GM12878 (cell line): Measurements from ENCODE around the gene B4GALNT4. TPM values are rescaled to one million over a fixed set of nuclear protein-coding genes. Genes with fewer than 3 reads are reported as not detected.

ENCODE experiments used
- ATAC-seq: fragments of 200-7000 bp; cut with Tn5 transposase; 3 replicates; pipeline ENCODE4 v1.9.1; 2020; ENCODE audit warnings: mild to moderate bottlenecking, moderate library complexity
- BruUV-seq: library from RNA; stranded (reverse); fragments of 400-500 nt; replicated peaks from 2 replicates; lab custom pipeline; 2021; lab: Mats Ljungman, UMichigan
- CTCF ChIA-PET: fragments of 300-600 bp; sonication (Branson Sonifier 250); formaldehyde crosslinking; extraction: SDS; loops from one replicate; lab custom pipeline; 2021; ENCODE audit warnings: inconsistent platforms; lab: Yijun Ruan, JAX
- POLR2A ChIA-PET: fragments of 350-600 bp; formaldehyde crosslinking; extraction: SDS; loops from one replicate; lab custom pipeline; 2021; ENCODE audit warnings: inconsistent platforms; lab: Charles Lee
- RAD21 ChIA-PET: fragments of 300-600 bp; sonication (Branson Sonifier 250); formaldehyde crosslinking; loops from one replicate; lab custom pipeline; 2023; ENCODE audit warnings: antibody characterized with exemption; ENCODE audit not compliant: unreplicated experiment; lab: Charles Lee
- SMC1A ChIA-PET: fragments of 300-600 bp; sonication (Branson Sonifier 250); formaldehyde crosslinking; loops from one replicate; lab custom pipeline; 2023; ENCODE audit not compliant: unreplicated experiment, uncharacterized antibody; lab: Charles Lee
- DNase-seq: peaks from one replicate; pipeline ENCODE4 v3.0.0-alpha.2; 2011; ENCODE audit warnings: low read depth, low spot score
- FAIRE-seq: peaks from 3 replicates; lab custom pipeline; 2011; peaks lifted over from hg19 to GRCh38; lab: Jason Lieb, UNC
- H2AFZ ChIP-seq: 2 replicates; pipeline ENCODE4 v1.6.0; 2011; ENCODE audit warnings: low read depth, low read length, control low read depth; ENCODE audit not compliant: control insufficient read depth
- H3K27ac ChIP-seq: 2 replicates; pipeline ENCODE4 v1.5.1; 2011; ENCODE audit warnings: control low read depth; ENCODE audit not compliant: control insufficient read depth, insufficient read depth
- H3K27me3 ChIP-seq, 2 experiments: replicated peaks in 1 of 2; 2 replicates each; pipeline versions ENCODE4 v1.6.0 to v1.6.1; 2011; ENCODE audit warnings: low read length in 1 of 2; ENCODE audit not compliant: control insufficient read depth in 2 of 2, insufficient read depth in 2 of 2
- H3K36me3 ChIP-seq, 2 experiments: 2 replicates each; pipeline ENCODE4 v1.5.1; 2011; ENCODE audit warnings: low read length in 1 of 2; ENCODE audit not compliant: control insufficient read depth in 2 of 2, insufficient read depth in 2 of 2
- H3K4me1 ChIP-seq: 2 replicates; pipeline ENCODE4 v1.6.1; 2011; ENCODE audit warnings: mild to moderate bottlenecking, low read length, moderate library complexity, mixed read lengths; ENCODE audit not compliant: control insufficient read depth, insufficient read depth
- H3K4me2 ChIP-seq: 2 replicates; pipeline ENCODE4 v1.6.0; 2011; ENCODE audit warnings: control low read depth; ENCODE audit not compliant: control insufficient read depth, insufficient read depth
- H3K4me3 ChIP-seq: fragments of 200-600 bp; sonication (generic); 2 replicates; pipeline ENCODE4 v1.5.1; 2016
- H3K79me2 ChIP-seq: 2 replicates; pipeline ENCODE4 v1.6.0; 2011; ENCODE audit warnings: low read length; ENCODE audit not compliant: control insufficient read depth, insufficient read depth
- H3K9ac ChIP-seq: 2 replicates; pipeline ENCODE4 v1.8.0; 2011; ENCODE audit warnings: low read length, control low read depth, mixed read lengths; ENCODE audit not compliant: control insufficient read depth, insufficient read depth
- H3K9me3 ChIP-seq: replicated peaks from 3 replicates; pipeline ENCODE4 v1.5.1; 2011; ENCODE audit warnings: mild to moderate bottlenecking, low read length; ENCODE audit not compliant: control insufficient read depth, insufficient read depth
- H4K20me1 ChIP-seq: 2 replicates; pipeline ENCODE4 v1.6.0; 2011; ENCODE audit not compliant: control insufficient read depth, insufficient read depth
- ATF2 ChIP-seq: IDR thresholded peaks from 2 replicates; pipeline ENCODE4 v1.6.1; 2012; ENCODE audit warnings: low read length, inconsistent platforms
- ATF7 ChIP-seq: fragments of 450-650 bp; IDR thresholded peaks from 2 replicates; pipeline ENCODE4 v1.6.1; 2016; ENCODE audit warnings: low read depth, mild to moderate bottlenecking
- CEBPB ChIP-seq, 2 experiments: fragments of 150-350 bp in 1 of 2; IDR thresholded peaks; 2 replicates each; pipeline ENCODE4 v1.6.1; 2012 to 2014; ENCODE audit warnings: low read depth in 2 of 2, low read length in 2 of 2, borderline replicate concordance in 1 of 2, inconsistent platforms in 1 of 2
- EED ChIP-seq: sonication (generic); IDR thresholded peaks from 2 replicates; pipeline ENCODE4 v1.6.1; 2016; ENCODE audit warnings: antibody characterized with exemption, low read depth
- ETV6 ChIP-seq, 2 experiments: fragments of 450-650 bp in 1 of 2; IDR thresholded peaks in 1 of 2; conservative IDR thresholded peaks in 1 of 2; 2 replicates each; pipeline ENCODE4 v1.6.1; 2014; ENCODE audit warnings: antibody characterized with exemption in 1 of 2, borderline replicate concordance in 1 of 2, low read depth in 1 of 2, mild to moderate bottlenecking in 1 of 2, moderate library complexity in 1 of 2
- HCFC1 ChIP-seq: fragments of 150-350 bp; IDR thresholded peaks from 2 replicates; pipeline ENCODE4 v1.6.1; 2014; ENCODE audit warnings: low read length
- IKZF1 ChIP-seq: fragments of 450-650 bp; conservative IDR thresholded peaks from 2 replicates; pipeline ENCODE4 v1.6.1; 2017; ENCODE audit warnings: antibody characterized with exemption, mild to moderate bottlenecking
- IRF4 ChIP-seq: IDR thresholded peaks from 2 replicates; pipeline ENCODE4 v1.6.1; 2011; ENCODE audit warnings: low read depth, low read length
- JUNB ChIP-seq: IDR thresholded peaks from 2 replicates; pipeline ENCODE4 v1.6.1; 2016; ENCODE audit warnings: antibody characterized with exemption, mild to moderate bottlenecking
- MTA3 ChIP-seq: IDR thresholded peaks from 2 replicates; pipeline ENCODE4 v1.6.1; 2012; ENCODE audit warnings: low read length, inconsistent platforms, borderline replicate concordance
- NFYB ChIP-seq: IDR thresholded peaks from 2 replicates; pipeline ENCODE4 v1.6.1; 2011; ENCODE audit warnings: low read depth, mild to moderate bottlenecking, low read length, improper control_type of control experiment, moderate library complexity; ENCODE audit not compliant: insufficient read depth
- NR2C1 ChIP-seq: fragments of 450-650 bp; IDR thresholded peaks from 2 replicates; pipeline ENCODE4 v1.6.1; 2017; ENCODE audit warnings: antibody characterized with exemption, mild to moderate bottlenecking, moderate library complexity
- NR2F1 ChIP-seq: fragments of 450-650 bp; conservative IDR thresholded peaks from 2 replicates; pipeline ENCODE4 v1.6.1; 2017; ENCODE audit warnings: mild to moderate bottlenecking
- PAX5 ChIP-seq: IDR thresholded peaks from 2 replicates; pipeline ENCODE4 v1.6.1; 2011; ENCODE audit warnings: low read depth, low read length, borderline replicate concordance
- POLR2AphosphoS5 ChIP-seq: IDR thresholded peaks from 2 replicates; pipeline ENCODE4 v1.6.1; 2011; ENCODE audit warnings: mild to moderate bottlenecking, low read length, inconsistent platforms
- RELA ChIP-seq: fragments of 450-650 bp; IDR thresholded peaks from 2 replicates; pipeline ENCODE4 v1.8.0; 2014; ENCODE audit warnings: borderline replicate concordance; ENCODE audit not compliant: partially characterized antibody
- SIN3A ChIP-seq: IDR thresholded peaks from 2 replicates; pipeline ENCODE4 v1.6.1; 2012; ENCODE audit warnings: low read depth, low read length, improper control_type of control experiment
- SMAD1 ChIP-seq: fragments of 450-650 bp; IDR thresholded peaks from 2 replicates; pipeline ENCODE4 v1.6.1; 2018; ENCODE audit warnings: mild to moderate bottlenecking, low read depth; ENCODE audit not compliant: partially characterized antibody
- SP1 ChIP-seq: IDR thresholded peaks from one replicate; pipeline ENCODE4 v1.6.1; 2011; ENCODE audit warnings: low read depth, low read length
- SREBF1 ChIP-seq: IDR thresholded peaks from 2 replicates; pipeline ENCODE4 v1.6.1; 2012; ENCODE audit warnings: mild to moderate bottlenecking, low read length
- TAF1 ChIP-seq: IDR thresholded peaks from 2 replicates; pipeline ENCODE4 v1.6.1; 2011; ENCODE audit warnings: mild to moderate bottlenecking, low read depth, low read length, borderline replicate concordance
- WRNIP1 ChIP-seq: IDR thresholded peaks from 2 replicates; pipeline ENCODE4 v1.6.1; 2011; ENCODE audit warnings: low read depth, low read length, improper control_type of control experiment, borderline replicate concordance
- ZBED1 ChIP-seq: IDR thresholded peaks from 2 replicates; pipeline ENCODE4 v1.6.1; 2016; ENCODE audit warnings: borderline replicate concordance
- ZNF622 ChIP-seq: fragments of 450-650 bp; IDR thresholded peaks from 2 replicates; pipeline ENCODE4 v1.6.1; 2017; ENCODE audit warnings: mild to moderate bottlenecking, inconsistent platforms
- WGBS: methylation state at CpG from one replicate; pipeline ENCODE4 v1.1.6; 2016; ENCODE audit warnings: low lambda C conversion rate; ENCODE audit not compliant: insufficient replicate concordance, insufficient coverage; ENCODE audit errors: missing lambda C conversion rate; 5-methylcytosine and 5-hydroxymethylcytosine counted together
- in situ Hi-C: fragments of 300-500 bp; cut with MboI; formaldehyde crosslinking; loops from 9 replicates; pipeline ENCODE4 v1.14.3; 2018; ENCODE audit warnings: mixed read lengths
- intact Hi-C: fragments of 100-400 bp; cut with micrococcal nuclease; formaldehyde crosslinking; loops from one replicate; pipeline ENCODE4 v1.14.2; 2022; ENCODE audit not compliant: unreplicated experiment
- polyA plus RNA-seq, 11 experiments: library from polyadenylated mRNA; depleted of rRNA in 4 of 11; unstranded in 6 of 11; stranded (reverse) in 5 of 11; fragments of >200 nt; fragmentation: Nextera tagmentation in 4 of 11; fragmentation: Illumina TruSeq in 1 of 11; extraction: Ambion mirVana in 4 of 11; extraction: Trizol in 1 of 11; gene quantifications; 1 replicate in 1 of 11; 2 replicates in 10 of 11; pipeline versions ENCODE4 v1.2.1 to v1.2.3, GENCODE V29; 2011 to 2016; ENCODE audit warnings: inconsistent platforms in 2 of 11, missing spikeins in 2 of 11, low read depth in 1 of 11
- total RNA-seq, 4 experiments: library from RNA; depleted of rRNA in 3 of 4; stranded (reverse); fragments of >200 nt in 3 of 4; fragmentation: Illumina TruSeq in 1 of 4; extraction: Trizol in 1 of 4; gene quantifications; 2 replicates each; pipeline versions ENCODE4 v1.2.1 to v1.2.3, GENCODE V29; 2013 to 2021
- TF ChIP-seq, protein P1 (sequence below): fragments of 150-350 bp; IDR thresholded peaks from 2 replicates; pipeline ENCODE4 v1.6.1; 2014; ENCODE audit warnings: mild to moderate bottlenecking, low read depth, low read length

B4GALNT4 gene
- total and polyA plus RNA-seq, 10 of the 15 experiments (the other 5 are each of a cell fraction or from before 2014, with no cell fraction given): 0.04 to 0.82 (median 0.40) TPM; not detected in 6

DNA sequence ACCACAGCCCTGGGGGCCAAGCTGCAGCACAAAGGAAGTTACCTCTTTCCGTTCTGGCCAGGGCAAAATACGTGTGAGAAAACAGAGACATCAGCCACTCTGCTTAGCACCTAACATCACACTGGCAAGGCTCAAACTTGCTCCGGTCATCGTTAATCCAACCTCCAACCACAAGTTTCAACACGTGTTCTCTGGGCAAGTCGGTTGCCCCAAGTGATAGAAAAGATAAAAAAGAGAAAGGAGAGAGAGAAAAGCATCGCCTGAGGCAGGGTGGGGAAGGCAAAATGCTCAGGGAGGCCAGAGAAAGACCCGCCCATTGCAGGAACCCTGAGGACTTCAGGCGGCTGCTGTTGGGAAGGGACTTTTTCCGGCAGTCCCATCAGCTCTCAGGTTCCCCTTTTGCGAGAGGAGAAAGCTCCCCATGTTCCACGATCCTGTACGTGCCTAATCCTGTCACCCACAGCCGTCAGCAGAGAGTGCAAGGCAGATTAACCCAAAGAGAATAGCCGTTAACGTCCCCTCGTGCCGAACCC, 18.5 kb upstream of the B4GALNT4 start:
- Histone ChIP-seq H3K27ac (peak overlapping the region; percentile 81), H3K9me3 (no peaks in the 10 kb centered on the region), H3K9ac (peak overlapping the region; percentile 39; the same call in 1 of the 2 replicates), H4K20me1 (no peaks in the 10 kb centered on the region), H3K4me2 (peak overlapping the region; percentile 86), H3K4me3 (no peak overlapping the region), H2AFZ (peak overlapping the region; percentile 81), H3K79me2 (peaks cover 6% of the 10 kb centered on the region), H3K27me3 (no peaks in the 10 kb centered on the region), H3K4me1 (peaks cover 64% of the 10 kb centered on the region), H3K36me3 (no peaks in the 10 kb centered on the region)
- BruUV-seq: no TSS peak
- SMC1A ChIA-PET: interaction anchor here (1.6 kb wide), 1 partner anchor 21 kb away, joined by 11 read pairs; no protein-coding TSS in a partner anchor
- peak; percentile 73 for ATAC-seq
- DNase-seq: peak; percentile 78
- intact Hi-C loops: loop anchor here (1.0 to 10.0 kb wide), 2 partner anchors 23 to 86 kb away; no protein-coding TSS in a partner anchor
- no peak for FAIRE-seq
- WGBS: 22% methylated on average over 18 of the region's 18 CpGs
- CTCF ChIA-PET: interaction anchor here (1.4 kb wide), 1 partner anchor 20 kb away, joined by 6 read pairs; no protein-coding TSS in a partner anchor
- in situ Hi-C loops: no loop called here
- RAD21 ChIA-PET: interaction anchor here (1.0 to 1.5 kb wide), 4 partner anchors 21 to 38 kb away, joined by 3 to 8 read pairs (median 6); no protein-coding TSS in a partner anchor
- POLR2A ChIA-PET: interaction anchor here (0.6 to 1.5 kb wide), 4 partner anchors 11 to 39 kb away, joined by 3 to 16 read pairs (median 5); no protein-coding TSS in a partner anchor
- no peak for TF ChIP-seq MTA3
- no peak for TF ChIP-seq NR2C1
- no peak for TF ChIP-seq HCFC1
- TF ChIP-seq POLR2AphosphoS5: peak; percentile 42
- no peak for TF ChIP-seq SIN3A
- TF ChIP-seq RELA: no peak
- peak; percentile 72 for TF ChIP-seq ATF7
- TF ChIP-seq SREBF1: no peak
- no peak for TF ChIP-seq ZNF622
- no peak for TF ChIP-seq ETV6 (conservative IDR thresholded peaks at IDR 0.05 in 1 of 2, IDR thresholded peaks at IDR 0.05 in 1 of 2; ENCODE audit: borderline replicate concordance in 1 of 2, low read depth in 1 of 2)
- TF ChIP-seq SP1: no peak
- TF ChIP-seq NFYB: no peak
- peak; percentile 84 for TF ChIP-seq IKZF1
- TF ChIP-seq CEBPB (IDR thresholded peaks at IDR 0.05; ENCODE audit: borderline replicate concordance in 1 of 2, low read depth in 2 of 2, low read length in 2 of 2): no peak
- peak; percentile 57; the same call in 1 of the 2 replicates for TF ChIP-seq EED
- TF ChIP-seq JUNB: no peak
- TF ChIP-seq SMAD1: peak; percentile 21
- TF ChIP-seq IRF4: no peak
- TF ChIP-seq TAF1: no peak
- TF ChIP-seq, protein P1, sequence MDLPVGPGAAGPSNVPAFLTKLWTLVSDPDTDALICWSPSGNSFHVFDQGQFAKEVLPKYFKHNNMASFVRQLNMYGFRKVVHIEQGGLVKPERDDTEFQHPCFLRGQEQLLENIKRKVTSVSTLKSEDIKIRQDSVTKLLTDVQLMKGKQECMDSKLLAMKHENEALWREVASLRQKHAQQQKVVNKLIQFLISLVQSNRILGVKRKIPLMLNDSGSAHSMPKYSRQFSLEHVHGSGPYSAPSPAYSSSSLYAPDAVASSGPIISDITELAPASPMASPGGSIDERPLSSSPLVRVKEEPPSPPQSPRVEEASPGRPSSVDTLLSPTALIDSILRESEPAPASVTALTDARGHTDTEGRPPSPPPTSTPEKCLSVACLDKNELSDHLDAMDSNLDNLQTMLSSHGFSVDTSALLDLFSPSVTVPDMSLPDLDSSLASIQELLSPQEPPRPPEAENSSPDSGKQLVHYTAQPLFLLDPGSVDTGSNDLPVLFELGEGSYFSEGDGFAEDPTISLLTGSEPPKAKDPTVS: no peak
- no peak for TF ChIP-seq WRNIP1
- TF ChIP-seq PAX5: no peak
- no peak for TF ChIP-seq ZBED1
- no peak for TF ChIP-seq NR2F1
- no peak for TF ChIP-seq ATF2
